ENCODE data around the gene CCPG1.

DNA sequence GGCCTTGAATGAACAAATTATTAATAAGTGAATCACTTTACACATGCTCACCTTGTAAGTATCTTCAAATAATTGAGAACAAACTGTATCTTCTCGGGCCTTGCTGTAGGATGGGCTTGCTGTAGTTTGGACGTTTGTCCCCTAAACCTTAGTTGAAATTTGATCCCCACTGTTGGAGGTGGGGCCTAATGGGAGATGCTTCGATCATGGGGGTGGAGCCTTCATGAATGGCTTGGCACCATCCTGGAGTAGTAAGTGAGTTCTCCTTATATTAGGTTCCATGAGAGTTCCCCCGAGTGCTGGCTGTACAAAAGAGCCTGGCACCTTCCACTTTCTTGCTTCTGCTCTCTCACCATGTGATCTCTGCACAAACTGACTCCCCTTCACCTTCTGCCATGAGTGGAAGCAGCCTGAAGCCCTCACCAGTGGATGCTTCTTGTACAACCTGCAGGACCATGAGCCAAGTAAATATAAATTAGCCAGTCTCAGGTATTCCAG, 59.8 kb downstream of the CCPG1 start:
- no peak for TF ChIP-seq POLR2AphosphoS5 (IDR thresholded peaks at IDR 0.05)
- no peak for TF ChIP-seq POLR2A (IDR thresholded peaks at IDR 0.05; ENCODE audit: low read depth)

Measured in esophagus muscularis mucosa (tissue), 2 donors.